GM12878 (cell line): Measurements from ENCODE around the gene TMPRSS11A. TPM values are rescaled to one million over a fixed set of nuclear protein-coding genes. Genes with fewer than 3 reads are reported as not detected.

Source experiments
- ATAC-seq: fragments of 200-7000 bp; cut with Tn5 transposase; 3 replicates; pipeline ENCODE4 v1.9.1; 2020; ENCODE audit warnings: mild to moderate bottlenecking, moderate library complexity
- BruUV-seq: library from RNA; stranded (reverse); fragments of 400-500 nt; replicated peaks from 2 replicates; lab custom pipeline; 2021; lab: Mats Ljungman, UMichigan
- CTCF ChIA-PET: fragments of 300-600 bp; sonication (Branson Sonifier 250); formaldehyde crosslinking; extraction: SDS; loops from one replicate; lab custom pipeline; 2021; ENCODE audit warnings: inconsistent platforms; lab: Yijun Ruan, JAX
- POLR2A ChIA-PET: fragments of 350-600 bp; formaldehyde crosslinking; extraction: SDS; loops from one replicate; lab custom pipeline; 2021; ENCODE audit warnings: inconsistent platforms; lab: Charles Lee
- RAD21 ChIA-PET: fragments of 300-600 bp; sonication (Branson Sonifier 250); formaldehyde crosslinking; loops from one replicate; lab custom pipeline; 2023; ENCODE audit warnings: antibody characterized with exemption; ENCODE audit not compliant: unreplicated experiment; lab: Charles Lee
- SMC1A ChIA-PET: fragments of 300-600 bp; sonication (Branson Sonifier 250); formaldehyde crosslinking; loops from one replicate; lab custom pipeline; 2023; ENCODE audit not compliant: unreplicated experiment, uncharacterized antibody; lab: Charles Lee
- DNase-seq: peaks from one replicate; pipeline ENCODE4 v3.0.0-alpha.2; 2011; ENCODE audit warnings: low read depth, low spot score
- FAIRE-seq: peaks from 3 replicates; lab custom pipeline; 2011; peaks lifted over from hg19 to GRCh38; lab: Jason Lieb, UNC
- H2AFZ ChIP-seq: 2 replicates; pipeline ENCODE4 v1.6.0; 2011; ENCODE audit warnings: low read depth, low read length, control low read depth; ENCODE audit not compliant: control insufficient read depth
- H3K27ac ChIP-seq: 2 replicates; pipeline ENCODE4 v1.5.1; 2011; ENCODE audit warnings: control low read depth; ENCODE audit not compliant: control insufficient read depth, insufficient read depth
- H3K27me3 ChIP-seq, 2 experiments: replicated peaks in 1 of 2; 2 replicates each; pipeline versions ENCODE4 v1.6.0 to v1.6.1; 2011; ENCODE audit warnings: low read length in 1 of 2; ENCODE audit not compliant: control insufficient read depth in 2 of 2, insufficient read depth in 2 of 2
- H3K36me3 ChIP-seq, 2 experiments: 2 replicates each; pipeline ENCODE4 v1.5.1; 2011; ENCODE audit warnings: low read length in 1 of 2; ENCODE audit not compliant: control insufficient read depth in 2 of 2, insufficient read depth in 2 of 2
- H3K4me1 ChIP-seq: 2 replicates; pipeline ENCODE4 v1.6.1; 2011; ENCODE audit warnings: mild to moderate bottlenecking, low read length, moderate library complexity, mixed read lengths; ENCODE audit not compliant: control insufficient read depth, insufficient read depth
- H3K4me2 ChIP-seq: 2 replicates; pipeline ENCODE4 v1.6.0; 2011; ENCODE audit warnings: control low read depth; ENCODE audit not compliant: control insufficient read depth, insufficient read depth
- H3K4me3 ChIP-seq: fragments of 200-600 bp; sonication (generic); 2 replicates; pipeline ENCODE4 v1.5.1; 2016
- H3K79me2 ChIP-seq: 2 replicates; pipeline ENCODE4 v1.6.0; 2011; ENCODE audit warnings: low read length; ENCODE audit not compliant: control insufficient read depth, insufficient read depth
- H3K9ac ChIP-seq: 2 replicates; pipeline ENCODE4 v1.8.0; 2011; ENCODE audit warnings: low read length, control low read depth, mixed read lengths; ENCODE audit not compliant: control insufficient read depth, insufficient read depth
- H3K9me3 ChIP-seq: replicated peaks from 3 replicates; pipeline ENCODE4 v1.5.1; 2011; ENCODE audit warnings: mild to moderate bottlenecking, low read length; ENCODE audit not compliant: control insufficient read depth, insufficient read depth
- H4K20me1 ChIP-seq: 2 replicates; pipeline ENCODE4 v1.6.0; 2011; ENCODE audit not compliant: control insufficient read depth, insufficient read depth
- BCL11A ChIP-seq: IDR thresholded peaks from 2 replicates; pipeline ENCODE4 v1.6.1; 2011; ENCODE audit warnings: low read depth, low read length
- BCLAF1 ChIP-seq: fragments of 450-650 bp; IDR thresholded peaks from 2 replicates; pipeline ENCODE4 v1.6.1; 2017; ENCODE audit warnings: antibody characterized with exemption, mild to moderate bottlenecking, moderate library complexity
- CHD2 ChIP-seq: IDR thresholded peaks from 2 replicates; pipeline ENCODE4 v1.6.1; 2011; ENCODE audit warnings: low read depth, low read length, improper control_type of control experiment, borderline replicate concordance
- HDAC6 ChIP-seq: fragments of 200-600 bp; sonication (generic); IDR thresholded peaks from one replicate; pipeline ENCODE4 v1.8.0; 2017; ENCODE audit warnings: antibody characterized with exemption; ENCODE audit not compliant: unreplicated experiment
- IKZF2 ChIP-seq, 2 experiments: fragments of 450-650 bp; IDR thresholded peaks; 2 replicates each; pipeline ENCODE4 v1.6.1; 2017; ENCODE audit warnings: mild to moderate bottlenecking in 2 of 2, moderate library complexity in 2 of 2
- JUNB ChIP-seq: IDR thresholded peaks from 2 replicates; pipeline ENCODE4 v1.6.1; 2016; ENCODE audit warnings: antibody characterized with exemption, mild to moderate bottlenecking
- MAX ChIP-seq: IDR thresholded peaks from 2 replicates; pipeline ENCODE4 v1.6.1; 2012; ENCODE audit warnings: low read depth, low read length, improper control_type of control experiment
- MEF2B ChIP-seq: fragments of 450-650 bp; IDR thresholded peaks from 2 replicates; pipeline ENCODE4 v1.6.1; 2018; ENCODE audit warnings: mild to moderate bottlenecking, moderate library complexity; ENCODE audit not compliant: partially characterized antibody, poor library complexity, severe bottlenecking
- MTA2 ChIP-seq: fragments of 450-650 bp; IDR thresholded peaks from 2 replicates; pipeline ENCODE4 v1.6.1; 2016; ENCODE audit warnings: low read depth, mild to moderate bottlenecking, moderate library complexity
- NFYB ChIP-seq: IDR thresholded peaks from 2 replicates; pipeline ENCODE4 v1.6.1; 2011; ENCODE audit warnings: low read depth, mild to moderate bottlenecking, low read length, improper control_type of control experiment, moderate library complexity; ENCODE audit not compliant: insufficient read depth
- NR2C1 ChIP-seq: fragments of 450-650 bp; IDR thresholded peaks from 2 replicates; pipeline ENCODE4 v1.6.1; 2017; ENCODE audit warnings: antibody characterized with exemption, mild to moderate bottlenecking, moderate library complexity
- PAX8 ChIP-seq: fragments of 450-650 bp; IDR thresholded peaks from 2 replicates; pipeline ENCODE4 v1.6.1; 2017; ENCODE audit warnings: mild to moderate bottlenecking, moderate library complexity
- RELB ChIP-seq: fragments of 450-650 bp; IDR thresholded peaks from 2 replicates; pipeline ENCODE4 v1.6.1; 2017; ENCODE audit warnings: low read depth, mild to moderate bottlenecking, moderate library complexity
- REST ChIP-seq: IDR thresholded peaks from 2 replicates; pipeline ENCODE4 v1.6.1; 2012; ENCODE audit warnings: mild to moderate bottlenecking, low read depth, low read length
- SP1 ChIP-seq: IDR thresholded peaks from one replicate; pipeline ENCODE4 v1.6.1; 2011; ENCODE audit warnings: low read depth, low read length
- ZNF217 ChIP-seq: fragments of 450-650 bp; IDR thresholded peaks from 2 replicates; pipeline ENCODE4 v1.6.1; 2017; ENCODE audit warnings: antibody characterized with exemption, mild to moderate bottlenecking
- ZNF622 ChIP-seq: fragments of 450-650 bp; IDR thresholded peaks from 2 replicates; pipeline ENCODE4 v1.6.1; 2017; ENCODE audit warnings: mild to moderate bottlenecking, inconsistent platforms
- WGBS: methylation state at CpG from one replicate; pipeline ENCODE4 v1.1.6; 2016; ENCODE audit warnings: low lambda C conversion rate; ENCODE audit not compliant: insufficient replicate concordance, insufficient coverage; ENCODE audit errors: missing lambda C conversion rate; 5-methylcytosine and 5-hydroxymethylcytosine counted together
- in situ Hi-C: fragments of 300-500 bp; cut with MboI; formaldehyde crosslinking; loops from 9 replicates; pipeline ENCODE4 v1.14.3; 2018; ENCODE audit warnings: mixed read lengths
- intact Hi-C: fragments of 100-400 bp; cut with micrococcal nuclease; formaldehyde crosslinking; loops from one replicate; pipeline ENCODE4 v1.14.2; 2022; ENCODE audit not compliant: unreplicated experiment
- polyA plus RNA-seq, 11 experiments: library from polyadenylated mRNA; depleted of rRNA in 4 of 11; unstranded in 6 of 11; stranded (reverse) in 5 of 11; fragments of >200 nt; fragmentation: Nextera tagmentation in 4 of 11; fragmentation: Illumina TruSeq in 1 of 11; extraction: Ambion mirVana in 4 of 11; extraction: Trizol in 1 of 11; gene quantifications; 1 replicate in 1 of 11; 2 replicates in 10 of 11; pipeline versions ENCODE4 v1.2.1 to v1.2.3, GENCODE V29; 2011 to 2016; ENCODE audit warnings: inconsistent platforms in 2 of 11, missing spikeins in 2 of 11, low read depth in 1 of 11
- total RNA-seq, 4 experiments: library from RNA; depleted of rRNA in 3 of 4; stranded (reverse); fragments of >200 nt in 3 of 4; fragmentation: Illumina TruSeq in 1 of 4; extraction: Trizol in 1 of 4; gene quantifications; 2 replicates each; pipeline versions ENCODE4 v1.2.1 to v1.2.3, GENCODE V29; 2013 to 2021

The TMPRSS11A gene
- total and polyA plus RNA-seq, 10 of the 15 experiments (the other 5 are each of a cell fraction or from before 2014, with no cell fraction given) = 0.02 TPM; not detected in 9

- SMC1A ChIA-PET = interaction anchor here (0.9 kb wide), 1 partner anchor 54 kb away, joined by 4 read pairs; no protein-coding TSS in a partner anchor
- intact Hi-C loops = no loop called here
- Histone ChIP-seq H3K36me3 (no peaks in the 10 kb centered on the region), H3K4me3 (no peak overlapping the region), H3K4me1 (no peaks in the 10 kb centered on the region), H3K79me2 (no peaks in the 10 kb centered on the region), H3K4me2 (no peak overlapping the region), H3K27me3 (no peaks in the 10 kb centered on the region), H2AFZ (no peak overlapping the region), H3K9ac (no peak overlapping the region), H3K9me3 (no peaks in the 10 kb centered on the region), H3K27ac (no peak overlapping the region), H4K20me1 (no peaks in the 10 kb centered on the region)
- TF ChIP-seq MEF2B (peak; percentile 86), IKZF2 (IDR thresholded peaks at IDR 0.05) (peak; percentile 35 to 45; a peak in 2 of 4 replicates), SP1 (no peak), RELB (peak; percentile 52), REST (no peak), JUNB (peak; percentile 37; the same call in 1 of the 2 replicates), NFYB (no peak), CHD2 (no peak), BCL11A (0 out of 2 replicates have a peak, but pooled peaks have one; percentile 12), NR2C1 (no peak), HDAC6 (no peak), ZNF217 (no peak), ZNF622 (no peak), PAX8 (no peak), MTA2 (peak; percentile 83), BCLAF1 (no peak), MAX (no peak)
- no peak for DNase-seq
- 5% methylated on average over 6 of the region's 6 CpGs for WGBS
- FAIRE-seq = no peak
- BruUV-seq = no TSS peak
- CTCF ChIA-PET = interaction anchor here (1.6 kb wide), 1 partner anchor 50 kb away, joined by 3 read pairs; no protein-coding TSS in a partner anchor
- in situ Hi-C loops = no loop called here
- peak; percentile 75 for ATAC-seq
- POLR2A ChIA-PET = no interaction called here
- RAD21 ChIA-PET = no interaction called here
These were observed 101.8 kb downstream of the TMPRSS11A start for GRCh38 chr4:67861513-67861912.
